GM12878 (cell line): ENCODE measurements around the gene RPL10.

ENCODE experiments used
- ATF3 ChIP-seq: IDR thresholded peaks from 2 replicates; pipeline ENCODE4 v1.6.1; 2011; ENCODE audit warnings: low read depth, mild to moderate bottlenecking, low read length, moderate library complexity, borderline replicate concordance; ENCODE audit errors: extremely low read depth
- BRCA1 ChIP-seq: IDR thresholded peaks from 2 replicates; pipeline ENCODE4 v1.6.1; 2011; ENCODE audit warnings: low read depth, low read length, improper control_type of control experiment
- HDGF ChIP-seq: fragments of 450-650 bp; IDR thresholded peaks from 2 replicates; pipeline ENCODE4 v1.6.1; 2016; ENCODE audit warnings: antibody characterized with exemption
- REST ChIP-seq: IDR thresholded peaks from 2 replicates; pipeline ENCODE4 v1.6.1; 2012; ENCODE audit warnings: mild to moderate bottlenecking, low read depth, low read length
- TAF1 ChIP-seq: IDR thresholded peaks from 2 replicates; pipeline ENCODE4 v1.6.1; 2011; ENCODE audit warnings: mild to moderate bottlenecking, low read depth, low read length, borderline replicate concordance
- WRNIP1 ChIP-seq: IDR thresholded peaks from 2 replicates; pipeline ENCODE4 v1.6.1; 2011; ENCODE audit warnings: low read depth, low read length, improper control_type of control experiment, borderline replicate concordance
- TF ChIP-seq, protein P1 (sequence below), 3 experiments: IDR thresholded peaks in 2 of 3; conservative IDR thresholded peaks in 1 of 3; 2 replicates each; pipeline ENCODE4 v1.5.1; 2011; ENCODE audit warnings: low read depth in 3 of 3, low read length in 3 of 3, mild to moderate bottlenecking in 3 of 3, control low read depth in 2 of 3, moderate library complexity in 2 of 3, inconsistent platforms in 1 of 3, mixed read lengths in 1 of 3; ENCODE audit not compliant: control insufficient read depth in 2 of 3, insufficient read depth in 1 of 3; ENCODE audit errors: extremely low read depth in 1 of 3

- no peak for TF ChIP-seq BRCA1
- TF ChIP-seq TAF1: no peak
- TF ChIP-seq, protein P1, sequence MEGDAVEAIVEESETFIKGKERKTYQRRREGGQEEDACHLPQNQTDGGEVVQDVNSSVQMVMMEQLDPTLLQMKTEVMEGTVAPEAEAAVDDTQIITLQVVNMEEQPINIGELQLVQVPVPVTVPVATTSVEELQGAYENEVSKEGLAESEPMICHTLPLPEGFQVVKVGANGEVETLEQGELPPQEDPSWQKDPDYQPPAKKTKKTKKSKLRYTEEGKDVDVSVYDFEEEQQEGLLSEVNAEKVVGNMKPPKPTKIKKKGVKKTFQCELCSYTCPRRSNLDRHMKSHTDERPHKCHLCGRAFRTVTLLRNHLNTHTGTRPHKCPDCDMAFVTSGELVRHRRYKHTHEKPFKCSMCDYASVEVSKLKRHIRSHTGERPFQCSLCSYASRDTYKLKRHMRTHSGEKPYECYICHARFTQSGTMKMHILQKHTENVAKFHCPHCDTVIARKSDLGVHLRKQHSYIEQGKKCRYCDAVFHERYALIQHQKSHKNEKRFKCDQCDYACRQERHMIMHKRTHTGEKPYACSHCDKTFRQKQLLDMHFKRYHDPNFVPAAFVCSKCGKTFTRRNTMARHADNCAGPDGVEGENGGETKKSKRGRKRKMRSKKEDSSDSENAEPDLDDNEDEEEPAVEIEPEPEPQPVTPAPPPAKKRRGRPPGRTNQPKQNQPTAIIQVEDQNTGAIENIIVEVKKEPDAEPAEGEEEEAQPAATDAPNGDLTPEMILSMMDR (IDR thresholded peaks at IDR 0.05 in 2 of 3, conservative IDR thresholded peaks at IDR 0.05 in 1 of 3; ENCODE audit: control insufficient read depth in 2 of 3, extremely low read depth in 1 of 3, insufficient read depth in 1 of 3, low read depth in 3 of 3, low read length in 3 of 3): no peak
- TF ChIP-seq WRNIP1: no peak
- TF ChIP-seq REST: no peak
- TF ChIP-seq ATF3: no peak
- TF ChIP-seq HDGF: no peak
Observed at GRCh38 chrX:154440623-154441357, 42.6 kb downstream of the RPL10 start.
